Measurements from ENCODE around the gene ACSS2. TPM values are rescaled to one million over a fixed set of nuclear protein-coding genes. Genes with fewer than 3 reads are reported as not detected.

ACSS2 gene
- total RNA-seq, 1 donor = 32.3 TPM

GRCh38 chr20:34970193-34970840, 93.9 kb downstream of the ACSS2 start:
- no peak overlapping the region for H3K4me3 ChIP-seq (ENCODE audit: low read depth, low read length)
- DNase-seq (ENCODE audit: low read depth) = no peak
- TF ChIP-seq CTCF (IDR thresholded peaks at IDR 0.05; ENCODE audit: insufficient read depth, low read length) = no peak

GRCh38 chr20:34970846-34971560, 94.6 kb downstream of the ACSS2 start:
- TF ChIP-seq CTCF (IDR thresholded peaks at IDR 0.05; ENCODE audit: insufficient read depth, low read length) = no peak
- H3K4me3 ChIP-seq (ENCODE audit: low read depth, low read length) = no peak overlapping the region
- no peak for DNase-seq (ENCODE audit: low read depth)

GRCh38 chr20:34971561-34972235, 95.3 kb downstream of the ACSS2 start:
- DNase-seq (ENCODE audit: low read depth) = no peak
- H3K4me3 ChIP-seq (ENCODE audit: low read depth, low read length) = no peak overlapping the region
- TF ChIP-seq CTCF (IDR thresholded peaks at IDR 0.05; ENCODE audit: insufficient read depth, low read length) = no peak

- TF ChIP-seq CTCF (IDR thresholded peaks at IDR 0.05; ENCODE audit: insufficient read depth, low read length) = no peak
- H3K4me3 ChIP-seq (ENCODE audit: low read depth, low read length) = no peak overlapping the region
- DNase-seq (ENCODE audit: low read depth) = no peak
Measured at GRCh38 chr20:34974246-34974645, 97.8 kb downstream of the ACSS2 start.

- TF ChIP-seq CTCF (IDR thresholded peaks at IDR 0.05; ENCODE audit: insufficient read depth, low read length) = no peak
- DNase-seq (ENCODE audit: low read depth) = no peak
Measured at GRCh38 chr20:34976286-34976685, 99.9 kb downstream of the ACSS2 start.

More at GRCh38 chr20:34976286-34976685, 99.9 kb downstream of the ACSS2 start:
- H3K4me3 ChIP-seq (ENCODE audit: low read depth, low read length) = no peak overlapping the region

Other genes with a start within 250 kb of the ACSS2 start
- 3.7 and 21.1 TPM in 2 replicates for gene PIGU, start 199.5 kb upstream of the ACSS2 start, total RNA-seq (ENCODE audit: low replicate concordance)
- 2.1 and 2.5 TPM in 2 replicates for gene TP53INP2, start 172.3 kb upstream of the ACSS2 start, total RNA-seq (ENCODE audit: low replicate concordance)
- gene NCOA6, start 51.0 kb upstream of the ACSS2 start, total RNA-seq (ENCODE audit: low replicate concordance) = 11.3 and 14.3 TPM in 2 replicates
- gene GGT7, start 3.8 kb upstream of the ACSS2 start, total RNA-seq (ENCODE audit: low replicate concordance) = 5.2 and 6.5 TPM in 2 replicates
- 47.8 and 57.8 TPM in 2 replicates for gene GSS, start 79.2 kb downstream of the ACSS2 start, total RNA-seq (ENCODE audit: low replicate concordance)
- gene MYH7B, start 79.3 kb downstream of the ACSS2 start, total RNA-seq (ENCODE audit: low replicate concordance) = 0.25 TPM in 1 of 2 replicates, not detected in the other
- 53.0 and 91.7 TPM in 2 replicates for gene TRPC4AP, start 216.2 kb downstream of the ACSS2 start, total RNA-seq (ENCODE audit: low replicate concordance)

Measured in fibroblast of the aortic adventitia (primary cell).